Measurements from ENCODE around the gene CD2AP.

GRCh38 chr6:47535316-47536225, 58.0 kb downstream of the CD2AP start:
- TF ChIP-seq CTCF (IDR thresholded peaks at IDR 0.05; ENCODE audit: control extremely low read depth in 1 of 3, insufficient read depth in 1 of 3, low read depth in 1 of 3, low read length in 3 of 3) (no peak), JUN (IDR thresholded peaks at IDR 0.05; ENCODE audit: low read depth, low read length) (no peak), POLR2A (IDR thresholded peaks at IDR 0.05; ENCODE audit: control extremely low read depth in 1 of 2, low read depth in 2 of 2, low read length in 2 of 2) (no peak), CHD2 (IDR thresholded peaks at IDR 0.05; ENCODE audit: low read length) (no peak), RAD21 (IDR thresholded peaks at IDR 0.05 in 1 of 2, conservative IDR thresholded peaks at IDR 0.05 in 1 of 2; ENCODE audit: low read depth in 2 of 2, low read length in 2 of 2) (no peak), EZH2 (IDR thresholded peaks at IDR 0.05; ENCODE audit: low read depth, low read length, severe bottlenecking) (no peak), NRF1 (IDR thresholded peaks at IDR 0.05; ENCODE audit: low read depth, low read length) (no peak), TAF1 (IDR thresholded peaks at IDR 0.05; ENCODE audit: low read depth, low read length) (no peak), EP300 (IDR thresholded peaks at IDR 0.05; ENCODE audit: borderline replicate concordance in 1 of 2, low read depth in 2 of 2, low read length in 2 of 2) (no peak), SUZ12 (IDR thresholded peaks at IDR 0.05; ENCODE audit: low read length) (no peak)
- TF ChIP-seq, protein P1, sequence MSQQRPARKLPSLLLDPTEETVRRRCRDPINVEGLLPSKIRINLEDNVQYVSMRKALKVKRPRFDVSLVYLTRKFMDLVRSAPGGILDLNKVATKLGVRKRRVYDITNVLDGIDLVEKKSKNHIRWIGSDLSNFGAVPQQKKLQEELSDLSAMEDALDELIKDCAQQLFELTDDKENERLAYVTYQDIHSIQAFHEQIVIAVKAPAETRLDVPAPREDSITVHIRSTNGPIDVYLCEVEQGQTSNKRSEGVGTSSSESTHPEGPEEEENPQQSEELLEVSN (IDR thresholded peaks at IDR 0.05), result no peak
- TF ChIP-seq, protein P2, sequence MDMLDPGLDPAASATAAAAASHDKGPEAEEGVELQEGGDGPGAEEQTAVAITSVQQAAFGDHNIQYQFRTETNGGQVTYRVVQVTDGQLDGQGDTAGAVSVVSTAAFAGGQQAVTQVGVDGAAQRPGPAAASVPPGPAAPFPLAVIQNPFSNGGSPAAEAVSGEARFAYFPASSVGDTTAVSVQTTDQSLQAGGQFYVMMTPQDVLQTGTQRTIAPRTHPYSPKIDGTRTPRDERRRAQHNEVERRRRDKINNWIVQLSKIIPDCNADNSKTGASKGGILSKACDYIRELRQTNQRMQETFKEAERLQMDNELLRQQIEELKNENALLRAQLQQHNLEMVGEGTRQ (IDR thresholded peaks at IDR 0.05; ENCODE audit: low read length), result no peak
